IMR-90 (cell line): ENCODE data around the gene NTPCR. TPM values are rescaled to one million over a fixed set of nuclear protein-coding genes. Genes with fewer than 3 reads are reported as not detected.

ENCODE experiments used
- ATAC-seq: fragments of 200-7000 bp; cut with Tn5 transposase; 2 replicates; pipeline ENCODE4 v1.9.1; 2020; ENCODE audit warnings: low read depth, mild to moderate bottlenecking, moderate library complexity
- BruUV-seq: library from RNA; stranded (reverse); fragments of 400-500 nt; replicated peaks from 2 replicates; lab custom pipeline; 2021; lab: Mats Ljungman, UMichigan
- CTCF ChIA-PET: fragments of 300-600 bp; formaldehyde crosslinking; extraction: SDS; loops from one replicate; lab custom pipeline; 2021; ENCODE audit warnings: antibody characterized with exemption; lab: Yijun Ruan, JAX
- POLR2A ChIA-PET: fragments of 300-600 bp; sonication (Branson Sonifier 250); formaldehyde crosslinking; loops from one replicate; lab custom pipeline; 2022; ENCODE audit warnings: antibody characterized with exemption; ENCODE audit not compliant: unreplicated experiment; lab: Charles Lee
- DNase-seq: peaks from one replicate; pipeline ENCODE4 v3.0.0; 2013
- H2AFZ ChIP-seq: replicated peaks from 2 replicates; pipeline ENCODE3; 2013; ENCODE audit warnings: low read length, mild to moderate bottlenecking; ENCODE audit not compliant: poor library complexity
- H2AK5ac ChIP-seq: 2 replicates; pipeline ENCODE4 v1.6.1; 2013; ENCODE audit warnings: low read depth, low read length, inconsistent platforms
- H2AK9ac ChIP-seq: replicated peaks from 2 replicates; pipeline ENCODE3; 2013; ENCODE audit warnings: mild to moderate bottlenecking, low read depth, low read length, moderate library complexity; ENCODE audit not compliant: poor library complexity
- H2BK120ac ChIP-seq: 2 replicates; pipeline ENCODE4 v1.6.1; 2013; ENCODE audit warnings: low read depth, low read length, inconsistent platforms
- H2BK15ac ChIP-seq: 3 replicates; pipeline ENCODE4 v1.6.1; 2013; ENCODE audit warnings: low read depth, low read length, inconsistent platforms
- H2BK20ac ChIP-seq: 2 replicates; pipeline ENCODE4 v1.6.1; 2013; ENCODE audit warnings: low read depth, mild to moderate bottlenecking, inconsistent platforms, low read length, moderate library complexity
- H2BK5ac ChIP-seq: 2 replicates; pipeline ENCODE4 v1.6.1; 2013; ENCODE audit warnings: mild to moderate bottlenecking, low read depth, low read length, inconsistent platforms; ENCODE audit not compliant: poor library complexity, severe bottlenecking
- H3K14ac ChIP-seq: replicated peaks from 2 replicates; pipeline ENCODE4 v1.6.1; 2013; ENCODE audit warnings: low read depth, low read length, inconsistent platforms
- H3K18ac ChIP-seq: 2 replicates; pipeline ENCODE4 v1.6.1; 2013; ENCODE audit warnings: low read depth, low read length, control low read depth
- H3K23ac ChIP-seq: 2 replicates; pipeline ENCODE4 v1.6.1; 2013; ENCODE audit warnings: low read depth, low read length, inconsistent platforms
- H3K27ac ChIP-seq: 2 replicates; pipeline ENCODE4 v1.5.1; 2013; ENCODE audit warnings: mild to moderate bottlenecking, control low read depth, low read length; ENCODE audit not compliant: insufficient read depth
- H3K27me3 ChIP-seq: 2 replicates; pipeline ENCODE4 v1.6.1; 2013; ENCODE audit warnings: low read length; ENCODE audit not compliant: control insufficient read depth, insufficient read depth
- H3K36me3 ChIP-seq: 2 replicates; pipeline ENCODE4 v1.6.1; 2013; ENCODE audit warnings: low read length, mixed read lengths; ENCODE audit not compliant: control insufficient read depth, insufficient read depth
- H3K4ac ChIP-seq: 2 replicates; pipeline ENCODE4 v1.6.1; 2013; ENCODE audit warnings: low read depth, low read length, inconsistent platforms
- H3K4me1 ChIP-seq: 2 replicates; pipeline ENCODE4 v1.6.1; 2013; ENCODE audit warnings: low read length, mixed read lengths; ENCODE audit not compliant: control insufficient read depth, insufficient read depth
- H3K4me2 ChIP-seq: 2 replicates; pipeline ENCODE4 v1.6.1; 2013; ENCODE audit warnings: low read depth, mild to moderate bottlenecking, control low read depth, low read length, moderate library complexity
- H3K4me3 ChIP-seq: 2 replicates; pipeline ENCODE4 v1.5.1; 2013; ENCODE audit warnings: low read depth, mild to moderate bottlenecking, control low read depth, low read length, moderate library complexity; ENCODE audit not compliant: insufficient read depth
- H3K56ac ChIP-seq: 2 replicates; pipeline ENCODE4 v1.6.1; 2013; ENCODE audit warnings: low read length, inconsistent platforms; ENCODE audit not compliant: insufficient read depth; ENCODE audit errors: extremely low read depth
- H3K79me1 ChIP-seq, 2 experiments: 2 replicates each; pipeline ENCODE4 v1.6.1; 2013; ENCODE audit warnings: low read length in 2 of 2, inconsistent platforms in 1 of 2, low read depth in 1 of 2
- H3K9ac ChIP-seq: 2 replicates; pipeline ENCODE4 v1.6.1; 2013; ENCODE audit warnings: low read depth, low read length, control low read depth
- H3K9me1 ChIP-seq: 2 replicates; pipeline ENCODE4 v1.6.1; 2013; ENCODE audit warnings: low read length, inconsistent platforms; ENCODE audit not compliant: insufficient read depth
- H3K9me3 ChIP-seq: 2 replicates; pipeline ENCODE4 v1.6.1; 2013; ENCODE audit warnings: low read length; ENCODE audit not compliant: control insufficient read depth, insufficient read depth
- H4K20me1 ChIP-seq: 2 replicates; pipeline ENCODE4 v1.6.1; 2013; ENCODE audit warnings: low read length, inconsistent platforms; ENCODE audit not compliant: insufficient read depth
- H4K5ac ChIP-seq: 2 replicates; pipeline ENCODE4 v1.6.1; 2013; ENCODE audit warnings: mild to moderate bottlenecking, low read depth, low read length, control low read depth
- H4K8ac ChIP-seq, 2 experiments: 2 replicates each; pipeline ENCODE4 v1.6.1; 2013; ENCODE audit warnings: low read depth in 2 of 2, low read length in 2 of 2, control low read depth in 1 of 2, inconsistent platforms in 1 of 2
- H4K91ac ChIP-seq: 2 replicates; pipeline ENCODE4 v1.6.1; 2013; ENCODE audit warnings: low read depth, low read length, inconsistent platforms; ENCODE audit not compliant: insufficient read depth
- BHLHE40 ChIP-seq: fragments of 150-350 bp; IDR thresholded peaks from 2 replicates; pipeline ENCODE4 v1.6.1; 2016; ENCODE audit warnings: mild to moderate bottlenecking, low read depth, low read length
- CHD1 ChIP-seq: IDR thresholded peaks from 2 replicates; pipeline ENCODE4 v1.6.1; 2012; ENCODE audit warnings: low read depth, low read length, improper control_type of control experiment
- CTCF ChIP-seq: conservative IDR thresholded peaks from 2 replicates; pipeline ENCODE4 v1.5.1; 2012; ENCODE audit warnings: mild to moderate bottlenecking, low read depth, low read length, improper control_type of control experiment
- MAFK ChIP-seq: IDR thresholded peaks from 2 replicates; pipeline ENCODE4 v1.6.1; 2012; ENCODE audit warnings: low read depth, low read length, improper control_type of control experiment
- MAZ ChIP-seq: IDR thresholded peaks from 2 replicates; pipeline ENCODE4 v1.6.1; 2012; ENCODE audit warnings: low read depth, mild to moderate bottlenecking, low read length, improper control_type of control experiment, moderate library complexity, borderline replicate concordance
- NFE2L2 ChIP-seq: fragments of 150-350 bp; IDR thresholded peaks from 2 replicates; pipeline ENCODE4 v1.6.1; 2016; ENCODE audit warnings: low read depth, mild to moderate bottlenecking, low read length
- POLR2A ChIP-seq: IDR thresholded peaks from 2 replicates; pipeline ENCODE4 v1.6.1; 2012; ENCODE audit warnings: mild to moderate bottlenecking, low read depth, low read length
- RCOR1 ChIP-seq: IDR thresholded peaks from 2 replicates; pipeline ENCODE4 v1.6.1; 2012; ENCODE audit warnings: mild to moderate bottlenecking, low read length, improper control_type of control experiment; ENCODE audit not compliant: insufficient replicate concordance
- WGBS, 2 experiments: methylation state at CpG; one replicate each; pipeline versions ENCODE4 v1.1.5 to v1.1.7; 2013; ENCODE audit warnings: missing lambda C conversion rate in 2 of 2; ENCODE audit not compliant: insufficient read length in 1 of 2; ENCODE audit errors: extremely low coverage in 2 of 2; 5-methylcytosine and 5-hydroxymethylcytosine counted together
- dilution Hi-C: fragments of 300-500 bp; cut with HindIII; formaldehyde crosslinking; loops from one replicate; pipeline ENCODE4 v1.14.3; 2018; ENCODE audit warnings: low sequenced_read_pairs; ENCODE audit not compliant: unreplicated experiment
- in situ Hi-C: fragments of 300-500 bp; cut with MboI; formaldehyde crosslinking; loops from 3 replicates; pipeline ENCODE4 v1.14.3; 2019; ENCODE audit warnings: low sequenced_read_pairs, inconsistent platforms, mixed read lengths
- intact Hi-C: fragments of 100-400 bp; cut with micrococcal nuclease; formaldehyde crosslinking; loops from 2 replicates; pipeline ENCODE4 v1.10.0; 2022
- polyA plus RNA-seq, 3 experiments: library from polyadenylated mRNA; depleted of rRNA; stranded (reverse); fragments of >200 nt; gene quantifications; 2 replicates each; pipeline ENCODE4 v1.2.3, GENCODE V29; 2012; ENCODE audit warnings: low replicate concordance in 1 of 3
- total RNA-seq: library from RNA; depleted of rRNA; stranded (reverse); fragments of >200 nt; gene quantifications from 2 replicates; pipeline ENCODE4 v1.2.3, GENCODE V29; 2012

Gene NTPCR
- total and polyA plus RNA-seq, 2 of the 4 experiments (the other 2 are of a cell fraction), result 13.3 to 16.5 TPM

GRCh38 chr1:232956081-232956480 is 5.7 kb downstream of the NTPCR start:
- peaks cover 5% of the 10 kb centered on the region for H3K9me3 ChIP-seq
- H3K27me3 ChIP-seq, result no peaks in the 10 kb centered on the region
- in situ Hi-C loops, result no loop called here
- H3K4ac ChIP-seq, result no peak overlapping the region
- no peak overlapping the region for H2BK120ac ChIP-seq
- POLR2A ChIA-PET, result no interaction called here
- no peak for DNase-seq
- H2BK15ac ChIP-seq, result no peak overlapping the region
- no peak overlapping the region for H4K91ac ChIP-seq
- CTCF ChIA-PET, result interaction anchor here (0.5 kb wide), 1 partner anchor 176 kb away, joined by 4 read pairs; no protein-coding TSS in a partner anchor
- H2AK5ac ChIP-seq, result no peak overlapping the region
- no peak overlapping the region for H2AFZ ChIP-seq
- H3K9me1 ChIP-seq, result peaks cover 5% of the 10 kb centered on the region; the same call in 1 of the 2 replicates
- H3K9ac ChIP-seq, result no peak overlapping the region
- peaks cover 11% of the 10 kb centered on the region; the same call in 1 of the 2 replicates for H3K36me3 ChIP-seq
- WGBS, 2 experiments, result no CpG with 5 or more reads among the region's 6 CpGs
- no peak for TF ChIP-seq NFE2L2
- no peak for TF ChIP-seq POLR2A
- TF ChIP-seq CTCF, result no peak
- no peak for TF ChIP-seq MAZ
- no peak for TF ChIP-seq MAFK
- TF ChIP-seq CHD1, result no peak
- TF ChIP-seq RCOR1, result no peak
- no peak for TF ChIP-seq BHLHE40
- peaks cover 10 to 29% of the 10 kb centered on the region in 2 experiments; a peak in 3 of 4 replicates for H3K79me1 ChIP-seq
- no peak for ATAC-seq
- no peak overlapping the region for H4K5ac ChIP-seq
- no peak overlapping the region for H3K23ac ChIP-seq
- H3K4me1 ChIP-seq, result peaks cover 10% of the 10 kb centered on the region
- no peak overlapping the region for H2BK5ac ChIP-seq
- H3K56ac ChIP-seq, result no peak overlapping the region
- H3K27ac ChIP-seq, result no peak overlapping the region
- no peak overlapping the region for H3K18ac ChIP-seq
- BruUV-seq, result no TSS peak
- H3K4me3 ChIP-seq, result no peak overlapping the region
- H3K4me2 ChIP-seq, result no peak overlapping the region
- H4K8ac ChIP-seq, result no peak overlapping the region
- dilution Hi-C loops, result no loop called here
- intact Hi-C loops, result loop anchor here (10.0 kb wide), 2 partner anchors 289 to 481 kb away; no protein-coding TSS in a partner anchor
- H2BK20ac ChIP-seq, result no peak overlapping the region
- H3K14ac ChIP-seq, result no peak overlapping the region
- no peak overlapping the region for H2AK9ac ChIP-seq
- no peaks in the 10 kb centered on the region for H4K20me1 ChIP-seq
